NCI-H510A treated with DMSO at 0.1 percent for 48 hours (cell line): ENCODE data around the gene SIDT1.
A peak's percentile ranks its signal among the peaks of the same experiment; 100 is the strongest.

Source experiments
- DNase-seq: peaks from one replicate; lab custom pipeline; 2025; lab: John Stamatoyannopoulos, UW

The SIDT1 gene

GRCh38 chr3:113545594-113545993, 13.2 kb downstream of the SIDT1 start:
- DNase-seq: no peak

GRCh38 chr3:113546414-113546893, 14.1 kb downstream of the SIDT1 start:
- no peak for DNase-seq

- no peak for DNase-seq
These were observed 16.1 kb downstream of the SIDT1 start for GRCh38 chr3:113548501-113548900.

- no peak for DNase-seq
These were observed 19.5 kb downstream of the SIDT1 start for GRCh38 chr3:113551820-113552219.

- no peak for DNase-seq
These were observed 20.5 kb downstream of the SIDT1 start for GRCh38 chr3:113552851-113553250.

GRCh38 chr3:113555138-113555537, 22.8 kb downstream of the SIDT1 start:
- DNase-seq: no peak

- DNase-seq: no peak
These were observed 24.1 kb downstream of the SIDT1 start for GRCh38 chr3:113556316-113556945.

- no peak for DNase-seq
These were observed 24.6 kb downstream of the SIDT1 start for GRCh38 chr3:113556946-113557335.

DNA sequence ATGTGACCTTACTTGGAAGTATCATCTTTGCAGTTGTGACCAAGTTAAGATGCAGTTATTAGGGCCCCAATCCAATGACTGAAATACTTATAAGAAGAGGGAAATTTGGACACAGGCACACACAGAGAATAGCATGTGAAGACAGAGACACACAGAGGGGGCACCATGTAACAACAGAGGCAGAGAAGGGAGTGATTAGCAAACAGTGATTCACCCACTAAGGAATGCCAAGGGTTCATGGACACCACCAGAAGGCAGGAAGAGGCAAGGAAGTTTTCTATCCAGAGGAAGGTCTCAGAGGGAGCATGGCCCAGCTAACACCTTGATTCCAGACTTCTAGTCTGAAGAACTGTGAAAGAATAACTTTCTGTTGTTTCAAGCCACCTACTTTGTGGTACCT, 25.0 kb downstream of the SIDT1 start:
- no peak for DNase-seq

GRCh38 chr3:113559009-113559408, 26.7 kb downstream of the SIDT1 start:
- DNase-seq: no peak

GRCh38 chr3:113560271-113560670, 27.9 kb downstream of the SIDT1 start:
- no peak for DNase-seq

DNA sequence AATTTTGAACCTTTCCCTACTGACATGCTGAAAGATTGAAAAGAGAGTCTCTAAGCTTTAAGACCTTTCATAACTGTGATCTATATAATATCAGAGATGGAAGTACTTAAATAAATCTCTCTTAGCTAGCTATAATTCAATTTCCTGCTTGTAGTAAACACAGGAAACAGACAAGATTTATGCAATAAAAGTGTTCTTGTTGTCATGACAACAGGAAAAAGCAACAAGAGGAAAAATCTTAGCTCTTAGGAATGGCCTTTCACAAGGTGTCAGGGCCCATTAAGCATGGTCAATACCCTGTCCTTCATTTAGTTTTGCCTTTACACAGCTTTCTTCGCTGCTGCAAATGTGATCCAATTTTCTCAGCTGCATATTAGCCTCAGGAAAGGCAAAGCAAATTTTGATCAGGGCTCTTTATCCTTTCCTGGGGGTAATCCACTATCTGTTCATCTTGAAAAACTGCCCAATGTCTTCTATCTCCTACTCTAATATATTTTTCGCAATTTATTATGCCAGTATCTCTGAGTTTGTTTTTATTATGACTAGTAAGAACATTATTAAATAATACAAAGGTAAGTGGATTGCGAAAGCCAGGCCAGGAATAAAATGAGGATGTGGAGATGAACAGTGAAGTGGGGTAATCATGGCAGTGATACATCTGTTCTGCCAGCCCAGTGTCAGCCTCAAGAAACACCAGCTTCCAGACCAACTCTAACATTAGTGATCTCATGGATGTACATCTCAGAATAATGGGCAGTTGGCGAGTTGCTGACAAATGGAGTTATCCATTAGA, 28.7 kb downstream of the SIDT1 start:
- DNase-seq: no peak

- no peak for DNase-seq
These were observed 33.2 kb downstream of the SIDT1 start for GRCh38 chr3:113565555-113565954.

GRCh38 chr3:113570158-113570557, 37.8 kb downstream of the SIDT1 start:
- DNase-seq: no peak

DNA sequence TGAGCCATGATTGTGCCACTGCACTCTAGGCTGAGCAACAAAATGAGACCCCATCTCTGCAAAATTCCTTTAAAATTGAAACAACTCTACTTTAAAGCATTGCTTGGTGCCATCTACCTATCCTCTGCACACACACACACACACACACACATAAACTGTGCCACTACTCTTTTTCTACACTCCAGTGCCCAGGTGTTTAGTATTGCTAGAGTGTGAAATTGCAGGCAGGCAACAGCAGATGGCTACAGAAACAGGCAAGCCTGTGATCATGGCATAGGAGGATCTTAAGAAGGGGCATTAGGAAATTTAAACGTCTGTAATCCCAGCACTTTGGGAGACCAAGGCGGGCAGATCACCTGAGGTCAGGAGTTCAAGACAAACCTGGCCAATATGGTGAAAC, 39.0 kb downstream of the SIDT1 start:
- DNase-seq: no peak

GRCh38 chr3:113573728-113574127, 41.4 kb downstream of the SIDT1 start:
- no peak for DNase-seq

- DNase-seq: no peak
These were observed 41.9 kb downstream of the SIDT1 start for GRCh38 chr3:113574213-113574612.

GRCh38 chr3:113575206-113575605, 42.9 kb downstream of the SIDT1 start:
- DNase-seq: no peak

GRCh38 chr3:113585228-113585627, 52.9 kb downstream of the SIDT1 start:
- no peak for DNase-seq

GRCh38 chr3:113585720-113586119, 53.4 kb downstream of the SIDT1 start:
- no peak for DNase-seq

DNA sequence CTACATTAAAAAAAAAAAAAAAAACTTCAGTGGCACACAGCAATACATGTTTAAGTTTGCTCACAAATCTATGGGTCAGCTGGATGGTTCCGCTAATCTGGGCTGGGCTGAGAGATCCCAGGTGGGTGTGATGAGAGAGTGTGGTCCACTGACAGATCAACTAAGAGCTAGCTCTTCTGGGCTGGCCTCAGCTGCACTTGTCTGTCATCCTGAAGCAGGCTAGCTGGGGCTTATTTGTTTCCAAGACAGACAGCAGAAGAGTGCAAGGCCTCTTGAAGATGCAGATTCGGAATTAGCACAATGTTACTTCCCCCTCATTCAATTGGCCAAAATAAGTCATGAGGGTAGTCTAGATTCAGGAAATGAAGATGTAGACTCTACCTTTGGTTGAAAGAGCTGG, 56.5 kb downstream of the SIDT1 start:
- no peak for DNase-seq

GRCh38 chr3:113589971-113590370, 57.6 kb downstream of the SIDT1 start:
- DNase-seq: no peak

GRCh38 chr3:113590983-113591382, 58.6 kb downstream of the SIDT1 start:
- DNase-seq: no peak

- peak; percentile 48 for DNase-seq
These were observed 61.7 kb downstream of the SIDT1 start for GRCh38 chr3:113594066-113594465.
